ENCODE results near the gene ROR2.
"Not testable (repeated sequence)": the region's sequence is repeated elsewhere in the genome, so short reads cannot be mapped to it uniquely, and the experiment has no call there.

Gene ROR2

DNA sequence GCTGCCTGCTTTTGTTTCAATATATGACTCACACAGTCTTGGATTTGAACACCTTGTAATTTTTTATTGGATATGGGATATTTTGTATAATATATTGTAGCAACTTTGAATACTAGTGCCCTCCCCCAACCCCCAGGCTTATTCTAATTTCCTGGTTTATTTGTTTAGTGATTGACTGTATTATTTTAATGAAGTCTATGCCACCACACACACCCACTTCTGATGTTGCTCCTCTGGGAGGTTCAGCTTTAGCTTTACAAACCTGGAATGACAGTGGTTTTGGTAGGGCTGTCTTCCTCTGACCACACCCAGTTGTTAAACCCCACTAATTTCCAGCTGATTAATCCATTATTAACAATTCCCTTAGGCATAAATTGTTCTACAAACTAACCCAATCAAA, 320.3 kb downstream of the ROR2 start:
- DNase-seq (ENCODE audit: low spot score): no peak

DNA sequence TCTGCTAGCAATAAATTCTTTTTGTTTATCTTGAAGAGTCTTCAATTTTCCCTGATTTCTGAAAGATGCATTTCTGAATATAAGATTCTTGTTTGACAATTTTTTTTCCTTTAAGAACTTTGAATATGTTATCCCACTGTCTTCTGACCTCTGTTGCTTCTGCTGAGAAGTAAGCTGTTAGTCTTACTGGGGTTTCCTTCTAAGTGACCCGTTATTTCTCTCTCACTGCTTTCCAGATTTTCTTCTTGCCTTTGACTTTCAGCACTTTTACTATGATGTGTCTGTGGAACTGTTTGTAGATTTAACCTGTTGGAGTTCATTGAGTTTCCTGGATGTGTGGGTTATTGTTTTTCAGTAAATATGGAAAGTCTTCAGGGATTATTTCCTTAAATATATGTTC, 321.1 kb downstream of the ROR2 start:
- no peak for DNase-seq (ENCODE audit: low spot score)

DNA sequence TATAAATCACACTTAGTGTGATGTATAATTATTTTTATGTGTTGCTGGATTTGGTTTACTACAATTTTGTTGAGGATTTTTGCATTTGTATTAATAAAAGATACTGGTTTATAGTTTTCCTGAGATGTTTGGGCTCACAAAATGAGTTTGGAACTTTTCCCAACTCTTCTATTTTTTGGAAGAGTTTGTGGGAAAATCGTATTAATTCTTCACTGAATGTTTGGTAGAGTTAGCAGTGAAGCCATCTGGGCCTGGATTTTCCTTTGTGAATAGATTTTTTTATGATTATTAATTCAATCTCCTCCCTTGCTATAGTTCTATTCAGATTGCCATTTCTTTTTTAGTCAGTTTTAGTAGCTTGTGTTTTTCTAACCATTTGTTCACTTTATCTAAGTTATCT, 324.7 kb downstream of the ROR2 start:
- DNase-seq (ENCODE audit: low spot score): no peak

DNA sequence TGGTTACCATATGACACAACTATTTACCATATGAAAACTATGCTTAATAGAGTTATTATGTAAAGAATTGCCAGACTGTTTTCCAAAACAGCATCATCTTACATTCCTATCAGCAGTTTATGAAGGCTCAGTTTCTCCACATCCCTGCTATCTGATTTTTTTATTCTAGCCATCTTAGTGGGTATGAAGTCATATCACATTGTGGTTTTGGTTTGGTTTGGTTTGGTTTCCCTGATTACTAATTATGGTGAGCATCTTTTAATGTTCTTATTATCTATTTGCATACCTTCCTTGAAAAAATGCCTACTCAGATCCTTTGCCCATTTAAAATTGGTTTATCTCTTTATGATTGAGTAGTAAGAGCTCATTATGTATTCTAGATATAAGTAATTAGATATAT, 327.0 kb downstream of the ROR2 start:
- DNase-seq (ENCODE audit: low spot score): no peak

DNA sequence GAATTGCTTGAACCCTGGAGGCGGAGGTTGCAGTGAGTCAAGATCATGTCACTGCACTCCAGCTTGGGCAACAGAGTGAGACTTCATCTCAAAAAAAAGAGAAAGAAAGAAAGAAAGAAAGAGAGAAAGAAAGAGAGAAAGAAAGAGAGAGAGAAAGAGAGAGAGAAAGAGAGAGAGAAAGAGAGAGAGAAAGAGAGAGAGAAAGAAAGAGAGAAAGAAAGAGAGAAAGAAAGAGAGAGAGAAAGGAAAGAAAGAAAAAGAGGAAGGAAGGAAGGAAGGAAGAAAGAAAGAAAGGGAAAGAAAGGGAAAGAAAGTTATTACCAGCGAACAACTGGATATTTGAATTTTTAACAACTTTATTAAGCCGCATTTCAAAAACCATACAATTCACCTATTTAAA, 327.9 kb downstream of the ROR2 start:
- not testable (repeated sequence) for DNase-seq (ENCODE audit: low spot score)

DNA sequence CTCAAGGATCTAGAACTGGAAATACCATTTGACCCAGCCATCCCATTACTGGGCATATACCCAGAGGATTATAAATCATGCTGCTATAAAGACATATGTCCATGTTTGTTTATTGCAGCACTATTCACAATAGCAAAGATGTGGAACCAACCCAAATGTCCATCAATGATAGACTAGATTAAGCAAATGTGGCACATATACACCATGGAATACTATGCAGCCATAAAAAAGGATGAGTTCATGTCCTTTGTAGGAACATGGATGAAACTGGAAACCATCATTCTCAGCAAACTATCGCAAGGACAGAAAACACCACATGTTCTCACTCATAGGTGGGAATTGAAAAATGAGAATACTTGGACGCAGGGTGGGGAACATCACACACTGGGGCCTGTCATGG, 336.0 kb downstream of the ROR2 start:
- DNase-seq (ENCODE audit: low spot score): not testable (repeated sequence)

DNA sequence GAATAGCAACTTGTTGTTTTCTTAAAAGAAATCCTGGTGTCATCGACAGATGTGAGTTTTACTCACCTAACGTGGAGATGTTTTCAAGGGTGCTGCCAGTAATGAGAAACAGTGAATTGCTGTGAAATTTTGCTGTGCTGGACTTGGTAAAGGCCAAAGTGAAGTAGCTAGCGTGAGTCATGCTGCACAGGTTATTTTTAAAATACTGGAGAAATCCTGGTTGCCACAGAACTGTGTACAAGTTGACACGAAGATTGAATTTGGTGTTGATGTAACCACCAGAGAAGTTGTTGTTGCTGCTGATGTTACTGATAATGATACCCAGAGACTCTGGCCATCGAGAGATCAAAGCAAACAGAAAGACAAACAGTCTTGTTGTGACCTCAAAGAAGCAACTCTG, 338.4 kb downstream of the ROR2 start:
- no peak for DNase-seq (ENCODE audit: low spot score)

DNA sequence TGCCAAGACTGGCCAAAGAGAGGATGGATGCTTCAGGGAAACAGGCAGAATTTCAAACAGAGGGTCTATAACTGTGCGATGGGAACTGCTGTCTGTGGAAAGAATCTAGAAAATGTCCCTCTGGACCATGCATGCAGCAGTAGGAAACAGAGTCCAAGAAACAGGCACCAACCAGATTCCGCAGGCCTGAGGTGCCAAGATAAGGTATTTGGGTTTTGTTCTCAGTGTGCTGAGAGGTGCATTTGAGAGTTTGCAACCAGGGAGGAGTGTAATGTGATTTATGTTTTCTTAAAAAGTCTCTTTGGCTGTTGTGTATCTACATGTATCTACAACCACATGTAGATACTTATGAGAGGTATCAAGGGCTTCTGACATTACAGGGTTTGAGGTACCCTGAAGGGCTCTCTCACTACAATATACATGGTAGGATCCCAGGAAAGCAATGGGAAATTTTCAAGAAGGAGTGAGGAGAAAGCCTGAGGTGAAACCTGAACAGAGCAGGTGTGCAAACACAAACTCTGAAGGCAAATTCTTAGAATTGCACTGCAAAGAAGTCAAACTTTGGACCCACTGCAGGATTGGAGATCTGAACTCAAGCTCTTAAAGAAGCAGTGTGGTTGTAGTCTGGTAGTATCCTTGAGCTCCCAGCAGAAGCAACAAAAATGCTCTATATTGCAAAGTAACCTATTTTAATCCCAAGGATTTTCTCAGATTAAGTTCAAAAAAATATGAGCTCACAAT, 343.6 kb downstream of the ROR2 start:
- DNase-seq (ENCODE audit: low spot score): no peak

DNA sequence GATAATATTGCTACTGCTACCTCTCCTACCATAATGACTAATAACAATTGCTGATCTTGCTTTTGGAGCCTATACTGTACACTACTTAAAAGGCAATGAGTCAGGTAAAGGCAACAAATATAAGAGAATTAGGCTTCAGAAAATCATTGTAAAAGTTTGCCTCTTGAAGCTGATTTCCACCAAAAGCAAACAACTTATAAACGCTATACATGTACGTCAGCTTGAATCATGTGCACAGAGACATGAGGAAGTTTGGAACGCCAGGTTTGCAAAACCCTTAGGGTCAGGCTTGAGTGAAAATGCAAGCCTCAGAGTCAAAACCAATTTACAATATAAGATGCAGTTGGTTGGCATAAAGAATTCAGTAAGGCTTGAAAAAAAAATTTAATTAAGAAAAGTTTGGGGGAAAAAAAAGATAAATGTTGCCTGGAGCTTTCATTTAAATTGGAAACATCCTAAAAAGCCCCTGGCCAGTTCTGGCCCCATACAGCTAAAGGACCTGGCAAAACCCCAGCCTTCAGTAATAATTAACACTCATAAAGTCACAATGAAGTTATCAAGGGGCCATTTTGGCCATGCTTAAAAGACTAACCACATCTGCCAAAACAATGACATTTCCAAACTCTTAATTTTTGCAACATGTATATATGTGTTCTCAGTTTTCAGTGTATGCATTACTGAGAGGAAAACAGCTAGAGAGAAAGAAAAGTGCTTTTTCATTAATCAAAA, 345.4 kb downstream of the ROR2 start:
- no peak for DNase-seq (ENCODE audit: low spot score)

DNA sequence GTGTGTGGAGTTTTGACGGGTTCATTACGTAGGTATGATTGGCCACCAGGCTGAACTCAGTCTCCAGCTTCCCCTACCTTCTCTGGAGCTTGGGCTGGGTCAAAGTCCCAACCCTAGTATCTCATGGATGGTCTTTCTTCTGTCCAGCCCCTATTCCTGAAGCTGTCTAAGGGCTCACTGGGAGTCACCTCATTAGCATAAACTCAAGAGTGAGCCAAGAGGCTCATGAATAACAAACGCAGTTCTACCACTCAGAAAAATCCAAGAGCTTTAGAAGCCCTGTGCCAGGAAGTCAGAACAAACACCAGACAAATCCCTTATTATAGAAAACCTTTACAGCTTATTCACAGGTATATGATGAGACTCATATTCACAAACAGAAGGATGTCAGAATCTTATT, 346.1 kb downstream of the ROR2 start:
- no peak for DNase-seq (ENCODE audit: low spot score)

DNA sequence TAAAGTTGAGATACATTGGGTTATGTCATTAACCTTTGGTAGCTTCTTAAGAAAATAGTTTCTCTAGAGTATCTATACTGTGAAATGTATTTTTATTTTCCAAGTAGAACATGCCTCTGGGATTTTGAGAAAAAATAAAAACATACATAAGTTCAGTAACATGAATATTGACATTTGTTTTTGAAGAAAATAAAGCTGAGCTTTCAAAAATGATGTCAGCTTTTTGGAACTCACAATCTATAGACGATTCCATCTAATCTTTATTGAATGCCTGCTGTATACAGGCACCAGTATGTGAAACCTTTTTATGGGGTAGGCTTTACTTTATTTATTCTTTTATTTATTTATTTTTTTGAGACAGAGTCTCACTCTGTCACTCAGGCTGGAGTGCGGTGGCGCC, 350.5 kb downstream of the ROR2 start:
- DNase-seq (ENCODE audit: low spot score): no peak

DNA sequence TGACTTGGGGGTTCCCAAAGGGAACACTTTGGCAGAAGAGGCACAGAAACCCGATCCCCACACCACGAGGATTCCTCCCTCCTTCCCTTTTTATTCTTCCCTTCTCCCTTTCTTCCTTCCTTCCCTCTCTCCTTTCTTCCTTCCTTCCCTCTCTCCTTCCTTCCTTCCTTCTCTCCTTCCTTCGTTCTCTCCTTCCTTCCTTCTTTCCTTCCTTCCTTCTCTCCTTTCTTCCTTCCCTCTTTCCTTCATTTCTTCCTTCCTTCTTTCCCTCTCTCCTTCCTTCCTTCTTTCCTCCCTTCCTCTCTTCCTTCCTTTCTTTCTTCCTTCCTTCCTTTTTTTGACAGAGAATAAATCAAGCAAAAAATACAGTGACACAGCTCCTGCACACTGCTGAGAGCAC, 358.4 kb downstream of the ROR2 start:
- no peak for DNase-seq (ENCODE audit: low spot score)

DNA sequence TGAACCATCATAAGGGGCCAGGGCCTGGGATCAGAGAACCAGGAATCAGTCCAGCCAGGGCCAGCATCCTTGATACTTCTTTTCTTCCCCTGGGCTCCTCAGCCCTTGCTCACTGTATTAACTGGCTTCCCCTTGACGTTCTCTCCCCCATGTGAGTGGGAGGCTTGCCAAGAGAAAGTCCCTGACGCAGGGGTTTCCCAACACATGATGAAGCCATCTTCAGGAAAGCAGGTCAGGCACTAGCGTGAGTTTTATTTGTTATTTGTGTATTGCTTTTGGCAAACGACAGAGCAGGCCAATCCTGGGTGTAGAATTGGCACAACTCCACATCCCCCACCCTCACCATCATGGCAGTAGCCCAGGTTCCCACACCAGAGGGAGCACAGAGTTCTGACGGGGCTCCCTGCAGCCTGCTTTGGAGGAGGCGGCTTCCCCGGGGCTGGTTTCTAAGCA, 360.9 kb downstream of the ROR2 start:
- peak; percentile 11 for DNase-seq (ENCODE audit: low spot score)

DNA sequence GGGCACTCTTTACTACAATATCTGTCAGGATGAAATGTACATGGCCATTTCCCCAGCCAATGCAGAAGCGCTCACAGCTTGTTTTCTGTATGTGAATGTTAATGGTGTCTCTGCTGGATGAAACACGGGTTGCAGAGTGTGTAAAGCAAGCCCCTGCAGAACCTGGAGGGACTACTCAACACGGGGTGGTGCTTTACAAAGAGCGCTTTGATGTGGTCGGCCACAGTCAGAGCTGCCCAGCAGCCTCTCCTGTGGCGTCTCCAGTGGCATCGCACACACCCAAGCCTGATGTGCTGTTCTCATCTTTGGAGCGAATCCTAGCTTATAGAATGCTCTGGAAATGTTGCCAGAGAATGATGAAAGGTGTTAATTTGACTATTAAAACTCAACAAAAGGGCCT, 363.7 kb downstream of the ROR2 start:
- DNase-seq (ENCODE audit: low spot score): no peak

DNA sequence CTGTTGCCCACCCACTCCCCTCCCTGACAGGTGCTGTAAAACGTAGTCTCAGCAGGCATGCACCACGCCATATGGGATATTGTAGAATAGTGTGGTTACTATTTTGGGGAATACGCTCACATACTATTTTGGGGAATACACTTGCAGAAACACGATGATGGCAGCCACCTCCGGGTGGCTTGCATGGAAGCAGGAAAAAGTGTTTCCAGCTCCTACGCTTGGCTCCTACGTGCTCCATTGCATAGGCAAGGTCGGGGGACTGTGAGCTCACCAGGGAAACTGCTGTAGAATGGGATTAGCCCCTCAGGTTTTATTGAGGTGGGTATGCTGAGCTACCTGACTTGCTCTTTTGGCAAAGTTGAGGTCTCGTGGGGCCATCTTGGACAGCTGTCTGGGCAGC, 366.1 kb downstream of the ROR2 start:
- no peak for DNase-seq (ENCODE audit: low spot score)

DNA sequence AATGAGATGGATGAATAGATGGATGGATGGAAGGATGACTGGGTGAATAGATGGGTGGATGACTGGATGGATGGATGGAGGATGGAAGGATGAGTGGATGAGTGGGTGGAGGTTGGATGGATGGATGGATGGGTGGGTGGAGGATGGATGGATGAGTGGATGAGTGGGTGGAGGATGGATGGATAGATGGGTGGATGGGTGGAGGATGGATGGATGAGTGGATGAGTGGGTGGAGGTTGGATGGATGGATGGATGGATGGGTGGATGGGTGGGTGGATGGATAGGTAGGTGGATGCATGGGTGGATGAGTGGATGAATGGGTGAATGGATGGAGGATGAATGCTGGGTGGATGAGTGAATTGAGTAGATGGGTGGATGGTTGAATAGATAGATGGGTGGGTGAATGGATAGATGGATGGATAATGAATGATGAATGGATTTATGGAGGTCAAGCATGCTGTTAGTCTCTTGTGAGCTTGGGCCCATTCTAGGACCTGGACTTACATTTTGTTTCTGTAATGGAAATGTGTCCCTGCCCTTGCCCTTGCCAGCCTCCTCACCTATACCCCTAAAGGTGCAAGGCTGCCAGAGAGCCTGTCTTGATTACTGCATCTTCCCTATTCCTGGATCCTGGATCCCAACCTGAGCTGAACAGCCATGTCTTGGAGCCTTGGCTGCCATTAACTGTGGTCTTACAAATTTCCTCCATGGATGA, 366.7 kb downstream of the ROR2 start:
- no peak for DNase-seq (ENCODE audit: low spot score)

DNA sequence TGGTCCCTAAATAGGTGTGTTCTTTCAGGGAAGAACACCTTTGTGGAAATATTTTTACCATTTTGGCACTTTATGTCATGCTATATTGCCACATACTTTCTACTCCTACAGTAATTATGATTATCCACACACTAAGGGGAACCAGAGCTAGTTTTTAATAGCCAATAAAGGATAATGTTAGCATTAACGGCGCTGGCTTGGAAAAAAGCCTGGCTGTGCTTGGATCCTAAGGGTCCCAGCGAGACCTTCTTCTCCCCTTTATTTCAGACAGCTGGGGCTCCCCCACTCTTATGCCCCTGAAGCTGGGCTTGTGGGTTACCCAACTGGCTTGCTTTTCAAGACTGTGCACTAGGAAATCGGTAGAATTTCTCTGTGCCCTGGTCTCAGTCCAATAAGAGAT, 367.8 kb downstream of the ROR2 start:
- DNase-seq (ENCODE audit: low spot score): no peak

DNA sequence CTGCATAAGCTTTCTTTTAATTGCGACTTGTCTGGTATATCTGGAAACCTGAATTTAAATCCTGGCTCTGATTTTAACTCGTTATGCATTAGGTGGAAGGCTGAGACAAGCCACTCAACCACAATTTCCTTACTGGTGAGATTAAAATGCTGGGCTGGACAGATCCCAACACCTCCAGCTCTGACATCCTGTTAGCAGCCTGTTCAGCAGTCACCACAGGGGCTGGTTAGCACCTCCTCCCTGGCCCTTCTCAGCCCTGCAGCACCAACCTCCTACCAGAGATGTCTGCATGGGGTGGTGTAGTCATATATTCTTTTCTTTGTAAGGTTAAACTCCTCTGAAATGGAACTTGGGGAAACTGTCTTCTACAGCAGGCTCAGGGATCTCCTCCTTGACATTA, 369.9 kb downstream of the ROR2 start:
- no peak for DNase-seq (ENCODE audit: low spot score)

DNA sequence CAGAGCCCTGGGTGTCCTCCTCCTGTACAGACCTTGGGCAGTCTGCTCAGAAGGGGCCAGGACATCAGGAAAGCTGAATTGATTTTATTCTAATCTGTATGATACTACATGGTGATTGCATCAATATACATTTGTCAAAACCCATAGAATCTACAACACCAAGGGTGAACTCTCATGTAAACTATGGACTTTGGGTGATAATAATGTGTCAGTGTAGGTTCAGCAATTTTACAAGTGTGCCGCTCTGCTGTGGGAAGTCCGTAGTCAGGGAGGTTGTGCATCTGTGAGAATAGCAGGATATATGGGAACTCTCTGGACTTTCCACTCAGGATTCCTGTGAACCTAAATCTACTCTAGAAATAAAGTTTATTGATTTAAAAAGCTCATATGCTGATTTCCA, 371.1 kb downstream of the ROR2 start:
- no peak for DNase-seq (ENCODE audit: low spot score)

DNA sequence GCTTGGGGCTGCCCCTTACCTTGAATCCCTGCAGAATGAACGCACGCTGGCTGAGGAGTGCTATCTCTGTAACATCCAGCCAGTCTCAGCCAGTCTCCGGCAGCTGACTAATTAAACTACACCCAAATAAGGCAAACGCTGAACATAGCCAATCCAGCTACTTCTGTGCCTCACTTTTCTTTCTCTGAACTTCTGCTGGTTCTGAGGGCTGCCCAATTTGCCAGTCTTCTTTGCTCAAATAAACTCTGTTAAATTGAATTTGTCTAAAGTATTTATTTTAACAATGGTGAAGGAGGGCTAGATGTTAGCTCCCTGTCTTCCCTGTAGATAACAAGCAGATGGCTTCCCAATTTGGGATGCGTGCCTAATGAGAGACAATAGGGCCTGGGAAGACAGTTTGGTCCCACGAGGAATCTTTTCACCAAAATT, 372.4 kb downstream of the ROR2 start:
- no peak for DNase-seq (ENCODE audit: low spot score)

DNA sequence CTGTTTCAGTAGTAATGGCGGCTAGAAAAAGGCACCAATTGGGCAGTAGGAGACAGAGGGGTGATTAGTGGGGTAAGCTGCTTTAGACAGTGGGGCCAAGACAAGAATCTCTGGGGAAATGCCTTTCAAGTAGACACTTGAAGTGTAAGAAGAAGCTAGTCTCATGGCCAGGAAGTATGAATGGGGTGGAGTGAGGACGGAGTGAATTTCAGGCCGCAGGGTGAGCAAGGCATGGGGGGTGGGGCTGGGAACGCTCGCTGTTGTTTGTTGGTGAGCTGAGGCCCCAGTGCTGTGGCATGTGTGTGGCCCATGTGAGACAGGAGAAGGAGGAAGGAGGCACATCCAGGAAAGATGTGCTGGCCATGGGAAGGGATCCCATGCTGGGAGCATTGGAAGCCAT, 377.2 kb downstream of the ROR2 start:
- no peak for DNase-seq (ENCODE audit: low spot score)

DNA sequence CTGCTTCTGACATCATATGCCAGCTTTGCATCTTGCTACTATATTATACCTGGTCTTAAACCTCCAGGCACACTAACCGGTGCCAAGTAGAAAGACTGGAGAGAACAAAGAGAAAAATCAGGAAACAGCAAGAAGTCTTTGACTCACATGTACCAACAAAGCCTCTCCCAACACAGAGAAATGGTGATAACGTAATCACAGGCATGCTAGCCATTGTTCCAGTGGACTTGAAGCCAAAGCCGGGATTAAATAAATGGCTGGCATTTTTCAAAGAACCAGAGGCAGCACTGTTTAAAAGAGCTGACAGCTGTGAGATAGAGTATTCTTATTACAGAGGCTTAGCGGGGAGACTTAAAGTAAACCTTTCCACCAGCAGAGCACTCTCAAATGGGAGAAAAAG, 378.0 kb downstream of the ROR2 start:
- DNase-seq (ENCODE audit: low spot score): no peak

DNA sequence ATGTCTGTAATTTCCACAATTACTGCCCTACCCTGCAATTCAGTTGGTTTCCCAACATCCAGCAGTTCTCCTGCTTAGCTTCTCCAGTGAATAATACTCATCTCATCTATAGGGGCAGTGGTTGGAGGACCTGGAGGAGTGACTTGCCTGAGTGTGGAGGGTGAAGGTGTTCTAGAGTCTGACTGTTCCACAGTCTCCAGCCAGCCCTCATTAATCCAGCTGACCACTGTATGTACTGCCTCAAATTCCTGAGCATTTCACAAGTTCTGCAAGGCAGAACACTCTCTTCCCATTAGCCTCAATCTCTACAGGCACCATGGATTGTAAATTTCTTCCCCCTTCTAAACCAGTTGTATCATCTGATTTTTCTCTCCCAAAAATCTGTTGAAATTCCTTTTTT, 379.0 kb downstream of the ROR2 start:
- no peak for DNase-seq (ENCODE audit: low spot score)

Measured in pons (tissue), 1 donor.